Neural cell (in vitro differentiated cells): ENCODE measurements around the gene TSFM. TPM values are rescaled to one million over a fixed set of nuclear protein-coding genes. Genes with fewer than 3 reads are reported as not detected.
A peak's percentile ranks its signal among the peaks of the same experiment; 100 is the strongest.

Source experiments
- H2AFZ ChIP-seq: fragments of 200-600, 300-800 bp; sonication (generic), shearing (Covaris generic); 2 replicates; pipeline ENCODE4 v1.6.0; 2014; ENCODE audit warnings: low read depth, mild to moderate bottlenecking, antibody characterized with exemption, low read length, moderate library complexity
- H3F3A ChIP-seq: fragments of 200-600 bp; shearing (Covaris generic); 2 replicates; pipeline ENCODE4 v1.6.1; 2016; ENCODE audit warnings: mild to moderate bottlenecking, moderate library complexity, mixed read lengths, antibody characterized with exemption, low read length; ENCODE audit not compliant: insufficient read depth, poor library complexity, severe bottlenecking
- H3K27ac ChIP-seq: fragments of 200-600, 300-800 bp; sonication (generic), shearing (Covaris generic); 2 replicates; pipeline ENCODE4 v1.5.1; 2014; ENCODE audit warnings: mild to moderate bottlenecking, low read length, moderate library complexity
- H3K27me3 ChIP-seq: fragments of 300-800, 200-600 bp; sonication (generic), shearing (Covaris generic); 2 replicates; pipeline ENCODE4 v1.6.0; 2014; ENCODE audit warnings: mild to moderate bottlenecking, low read depth, low read length, moderate library complexity; ENCODE audit not compliant: insufficient read depth
- H3K36me3 ChIP-seq: fragments of 300-800, 200-600 bp; sonication (generic), shearing (Covaris generic); 2 replicates; pipeline ENCODE4 v1.5.1; 2014; ENCODE audit warnings: mild to moderate bottlenecking, antibody characterized with exemption, low read length, moderate library complexity; ENCODE audit not compliant: insufficient read depth
- H3K4me2 ChIP-seq: fragments of 300-800, 200-600 bp; sonication (generic), shearing (Covaris generic); 2 replicates; pipeline ENCODE4 v1.6.0; 2014; ENCODE audit warnings: mild to moderate bottlenecking, low read length
- H3K4me3 ChIP-seq: fragments of 300-800, 200-600 bp; sonication (generic), shearing (Covaris generic); 2 replicates; pipeline ENCODE4 v1.5.1; 2014; ENCODE audit warnings: mild to moderate bottlenecking, low read length, moderate library complexity
- H3K79me2 ChIP-seq: fragments of 200-600 bp; shearing (Covaris generic); replicated peaks from 2 replicates; pipeline ENCODE4 v1.6.0; 2014; ENCODE audit warnings: mild to moderate bottlenecking, low read length, moderate library complexity; ENCODE audit not compliant: insufficient read depth
- H3K9ac ChIP-seq: fragments of 300-800, 200-600 bp; sonication (generic), shearing (Covaris generic); 2 replicates; pipeline ENCODE4 v1.6.1; 2016; ENCODE audit warnings: mild to moderate bottlenecking, low read length, mixed read lengths
- H3K9me2 ChIP-seq: fragments of 200-600 bp; shearing (Covaris generic); 2 replicates; pipeline ENCODE4 v1.6.1; 2016; ENCODE audit warnings: mild to moderate bottlenecking, low read length, mixed read lengths; ENCODE audit not compliant: insufficient read depth
- H3K9me3 ChIP-seq: fragments of 200-600, 300-800 bp; sonication (generic), shearing (Covaris generic); 2 replicates; pipeline ENCODE4 v1.6.1; 2016; ENCODE audit warnings: mild to moderate bottlenecking, mixed run types, low read length, moderate library complexity, mixed read lengths
- H4K20me1 ChIP-seq: fragments of 200-600 bp; shearing (Covaris generic); 2 replicates; pipeline ENCODE4 v1.6.1; 2016; ENCODE audit warnings: mild to moderate bottlenecking, mixed run types; ENCODE audit not compliant: insufficient read depth
- CTCF ChIP-seq: fragments of 450-650 bp; IDR thresholded peaks from 2 replicates; pipeline ENCODE4 v1.5.1; 2014; ENCODE audit warnings: antibody characterized with exemption, mild to moderate bottlenecking, moderate library complexity; ENCODE audit not compliant: poor library complexity, severe bottlenecking
- EP300 ChIP-seq: fragments of 450-650 bp; conservative IDR thresholded peaks from 2 replicates; pipeline ENCODE4 v1.6.1; 2014; ENCODE audit warnings: antibody characterized with exemption, mild to moderate bottlenecking, moderate library complexity; ENCODE audit not compliant: poor library complexity, severe bottlenecking
- EZH2 ChIP-seq: fragments of 200-600, 300-800 bp; shearing (Covaris generic), sonication (generic); IDR thresholded peaks from 2 replicates; pipeline ENCODE4 v1.6.1; 2014; ENCODE audit warnings: antibody characterized with exemption, low read length, borderline replicate concordance, mild to moderate bottlenecking; ENCODE audit not compliant: insufficient read depth, poor library complexity, severe bottlenecking
- MXI1 ChIP-seq: fragments of 450-650 bp; conservative IDR thresholded peaks from 2 replicates; pipeline ENCODE4 v1.6.1; 2014; ENCODE audit warnings: antibody characterized with exemption, mild to moderate bottlenecking; ENCODE audit not compliant: poor library complexity, severe bottlenecking
- POLR2AphosphoS5 ChIP-seq: IDR thresholded peaks from 2 replicates; pipeline ENCODE4 v1.6.1; 2012
- RAD21 ChIP-seq: fragments of 450-650 bp; conservative IDR thresholded peaks from 2 replicates; pipeline ENCODE4 v1.6.1; 2014; ENCODE audit warnings: antibody characterized with exemption, mild to moderate bottlenecking, moderate library complexity
- REST ChIP-seq: IDR thresholded peaks from 2 replicates; pipeline ENCODE4 v1.6.1; 2012; ENCODE audit warnings: borderline replicate concordance
- SMC3 ChIP-seq: fragments of 450-650 bp; conservative IDR thresholded peaks from 2 replicates; pipeline ENCODE4 v1.6.1; 2014; ENCODE audit warnings: antibody characterized with exemption, mild to moderate bottlenecking, moderate library complexity; ENCODE audit not compliant: poor library complexity
- TAF1 ChIP-seq: IDR thresholded peaks from 2 replicates; pipeline ENCODE4 v1.6.1; 2012; ENCODE audit warnings: low read depth
- polyA plus RNA-seq: library from polyadenylated mRNA; depleted of rRNA; stranded (reverse); fragments of >200 nt; gene quantifications from 2 replicates; pipeline ENCODE4 v1.2.3, GENCODE V29; 2014

Gene TSFM
- polyA plus RNA-seq, 1 donor from 2014 or later, result 37.8 TPM

GRCh38 chr12:57753756-57754337 is 28.7 kb upstream of the TSFM start:
- peak overlapping the region; percentile 91 for H3K4me2 ChIP-seq
- H3K9me2 ChIP-seq, result no peaks in the 10 kb centered on the region
- peak overlapping the region; percentile 89 for H3K4me3 ChIP-seq
- no peaks in the 10 kb centered on the region for H4K20me1 ChIP-seq
- H3K27me3 ChIP-seq, result no peaks in the 10 kb centered on the region
- peaks cover 27% of the 10 kb centered on the region for H3K79me2 ChIP-seq
- H3K9ac ChIP-seq, result peak overlapping the region; percentile 80
- peak overlapping the region; percentile 77 for H3K27ac ChIP-seq
- TF ChIP-seq TAF1 (peak; percentile 16), MXI1 (no peak)
- H3F3A ChIP-seq, result no peaks in the 10 kb centered on the region
- no peaks in the 10 kb centered on the region for H3K9me3 ChIP-seq
- H3K36me3 ChIP-seq, result no peaks in the 10 kb centered on the region
- peak overlapping the region; percentile 49 for H2AFZ ChIP-seq

- H3K4me3 ChIP-seq, result peak within 1 kb of the TSS; percentile 89
- H3K79me2 ChIP-seq, result peaks cover 20% of the 10 kb centered on the region
- peak within 1 kb of the TSS; percentile 49 for H2AFZ ChIP-seq
- no peaks in the 10 kb centered on the region for H3K9me2 ChIP-seq
- no peaks in the 10 kb centered on the region for H3F3A ChIP-seq
- peak within 1 kb of the TSS; percentile 77 for H3K27ac ChIP-seq
- no peaks in the 10 kb centered on the region for H4K20me1 ChIP-seq
- H3K27me3 ChIP-seq, result no peaks in the 10 kb centered on the region
- no peaks in the 10 kb centered on the region for H3K36me3 ChIP-seq
- no peaks in the 10 kb centered on the region for H3K9me3 ChIP-seq
- H3K9ac ChIP-seq, result peak within 1 kb of the TSS; percentile 80
- H3K4me2 ChIP-seq, result peak within 1 kb of the TSS; percentile 91
- TF ChIP-seq EZH2 (no peak), MXI1 (peak; percentile 62), CTCF (no peak), POLR2AphosphoS5 (peak; percentile 70), SMC3 (no peak), EP300 (peak; percentile 37), TAF1 (peak; percentile 5), REST (peak; percentile 18), RAD21 (peak; percentile 32)
Measured at GRCh38 chr12:57754411-57755193, 28.0 kb upstream of the TSFM start, which contains the start of gene MARCHF9. TSS of gene MARCHF9 (plus strand) at chr12:57755103. CDS start at chr12:57755529, 426 bp downstream.
